CD1c-positive myeloid dendritic cell (primary cell): Measurements from ENCODE around the gene CDH22.

Experiments
- DNase-seq: peaks from one replicate; pipeline ENCODE4 v3.0.0-alpha.2; 2016; ENCODE audit errors: extremely low spot score

Gene CDH22

DNA sequence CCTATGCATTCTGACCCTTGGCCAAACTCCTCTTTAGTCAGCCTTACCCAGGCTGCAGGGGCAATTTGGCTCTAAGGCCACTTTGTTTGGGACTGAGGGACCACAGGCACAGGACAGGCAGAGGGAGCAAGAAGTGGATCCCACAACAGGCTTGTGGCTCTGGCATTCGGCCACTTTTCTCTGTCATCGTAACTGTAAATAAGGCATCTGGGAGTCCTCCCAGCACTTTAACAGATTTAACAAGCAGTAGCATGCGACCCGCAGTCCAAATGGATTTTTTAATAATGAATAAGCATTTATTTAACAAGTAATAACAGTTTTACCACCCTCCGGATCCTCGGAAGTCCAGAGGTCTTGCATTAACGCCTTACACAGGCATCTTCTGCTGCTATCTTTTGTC is 16.1 kb upstream of the CDH22 start:
- DNase-seq, result no peak

GRCh38 chr20:46323557-46323956 is 15.3 kb upstream of the CDH22 start:
- no peak for DNase-seq

DNA sequence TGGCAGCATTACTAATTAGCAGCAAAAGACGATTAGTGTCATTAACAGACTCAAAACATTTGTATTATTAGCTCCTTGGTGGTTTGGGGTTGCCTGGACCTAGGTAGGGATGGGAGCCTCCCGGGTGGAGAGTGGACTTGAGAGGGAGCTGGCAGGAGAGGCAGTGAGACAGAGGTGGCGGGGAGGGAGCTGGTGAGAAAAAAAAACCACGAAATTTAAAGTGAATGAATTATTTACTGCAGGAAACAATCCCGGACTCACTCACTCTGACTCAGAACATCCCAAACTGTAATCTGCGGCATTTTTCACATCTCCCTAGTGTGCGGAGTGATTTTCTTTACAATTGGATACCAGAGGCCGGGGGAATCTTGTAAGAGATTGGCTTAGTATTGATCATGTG is 14.3 kb upstream of the CDH22 start:
- no peak for DNase-seq

GRCh38 chr20:46317685-46318177 is 9.4 kb upstream of the CDH22 start:
- DNase-seq, result no peak

DNA sequence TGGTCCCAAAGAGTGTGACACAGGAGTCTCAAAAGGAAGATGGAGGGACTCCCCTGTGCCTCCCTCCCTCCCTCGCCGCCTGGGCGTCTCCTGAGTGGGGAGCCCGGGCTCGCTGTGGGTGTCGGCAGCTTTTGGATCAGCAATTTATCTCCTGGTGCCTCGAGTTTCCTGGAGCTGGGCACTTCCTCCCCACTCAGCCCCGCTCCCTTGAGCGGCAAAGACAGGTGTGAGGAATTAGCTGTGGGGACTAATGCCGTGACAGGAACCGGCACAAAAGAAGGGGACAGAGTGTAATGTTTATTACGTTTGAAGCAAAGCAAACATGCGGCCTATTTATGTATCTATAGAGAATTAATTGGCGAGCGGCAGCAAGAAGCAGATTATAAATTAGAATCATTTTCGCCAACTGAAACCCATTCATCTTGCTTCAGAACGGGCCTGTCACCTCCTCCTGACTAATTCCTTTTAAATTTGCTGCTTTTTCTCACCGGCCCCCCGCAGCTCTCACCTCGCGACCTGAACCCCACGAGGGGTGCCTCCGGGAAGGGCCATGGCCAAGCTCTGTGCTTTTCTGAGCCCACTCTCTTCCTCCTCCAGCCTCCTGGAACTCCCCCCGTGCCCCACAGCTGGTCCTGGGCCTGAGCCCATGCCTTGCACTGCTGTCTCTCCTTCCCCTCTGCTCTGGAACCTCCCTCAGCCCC is 8.8 kb upstream of the CDH22 start:
- no peak for DNase-seq

- no peak for DNase-seq
These were observed 7.0 kb upstream of the CDH22 start for GRCh38 chr20:46315311-46315710.

DNA sequence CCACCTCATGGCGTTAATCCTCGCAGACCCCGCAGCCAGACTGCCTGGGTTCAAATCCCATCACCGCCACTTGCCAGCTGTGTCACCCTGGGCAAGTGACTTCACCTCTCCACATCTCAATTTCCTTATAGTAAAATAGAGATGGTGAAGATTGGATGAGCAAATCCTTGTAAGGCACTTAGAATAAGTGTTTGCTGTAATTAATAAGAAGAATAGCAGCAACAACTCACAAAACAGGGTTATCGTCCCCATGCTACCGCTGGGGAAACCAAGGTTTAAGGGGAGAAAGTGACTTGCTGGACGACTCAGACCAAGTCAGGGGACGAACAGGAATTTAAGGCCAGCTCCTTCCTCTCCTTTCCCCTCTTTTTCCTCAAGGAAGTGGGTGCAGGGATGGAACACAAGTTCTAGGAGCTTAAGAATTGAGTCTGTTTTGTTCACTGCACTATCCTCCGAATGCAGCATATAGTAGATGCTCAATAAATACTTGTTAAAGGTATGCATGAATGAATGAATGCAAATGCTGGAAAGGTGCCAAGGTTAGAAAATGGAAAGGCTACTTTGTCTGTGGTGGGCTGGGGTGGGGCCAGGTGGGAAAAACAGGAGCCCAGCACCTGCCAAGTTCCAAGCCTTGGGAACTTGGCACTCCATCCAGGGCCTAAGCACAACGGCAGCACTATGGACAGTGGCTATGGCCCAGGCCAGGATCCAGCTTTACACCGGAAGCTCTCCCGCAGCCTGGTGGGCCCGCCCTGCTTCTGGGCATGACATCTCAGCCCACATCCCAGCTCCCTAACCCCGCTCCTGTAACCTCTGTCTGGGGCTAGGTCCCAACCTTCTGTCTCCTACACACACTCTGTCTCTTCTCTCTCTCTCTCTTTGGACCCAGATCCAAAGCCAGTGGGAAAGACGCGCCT is 4.9 kb upstream of the CDH22 start:
- DNase-seq, result no peak

DNA sequence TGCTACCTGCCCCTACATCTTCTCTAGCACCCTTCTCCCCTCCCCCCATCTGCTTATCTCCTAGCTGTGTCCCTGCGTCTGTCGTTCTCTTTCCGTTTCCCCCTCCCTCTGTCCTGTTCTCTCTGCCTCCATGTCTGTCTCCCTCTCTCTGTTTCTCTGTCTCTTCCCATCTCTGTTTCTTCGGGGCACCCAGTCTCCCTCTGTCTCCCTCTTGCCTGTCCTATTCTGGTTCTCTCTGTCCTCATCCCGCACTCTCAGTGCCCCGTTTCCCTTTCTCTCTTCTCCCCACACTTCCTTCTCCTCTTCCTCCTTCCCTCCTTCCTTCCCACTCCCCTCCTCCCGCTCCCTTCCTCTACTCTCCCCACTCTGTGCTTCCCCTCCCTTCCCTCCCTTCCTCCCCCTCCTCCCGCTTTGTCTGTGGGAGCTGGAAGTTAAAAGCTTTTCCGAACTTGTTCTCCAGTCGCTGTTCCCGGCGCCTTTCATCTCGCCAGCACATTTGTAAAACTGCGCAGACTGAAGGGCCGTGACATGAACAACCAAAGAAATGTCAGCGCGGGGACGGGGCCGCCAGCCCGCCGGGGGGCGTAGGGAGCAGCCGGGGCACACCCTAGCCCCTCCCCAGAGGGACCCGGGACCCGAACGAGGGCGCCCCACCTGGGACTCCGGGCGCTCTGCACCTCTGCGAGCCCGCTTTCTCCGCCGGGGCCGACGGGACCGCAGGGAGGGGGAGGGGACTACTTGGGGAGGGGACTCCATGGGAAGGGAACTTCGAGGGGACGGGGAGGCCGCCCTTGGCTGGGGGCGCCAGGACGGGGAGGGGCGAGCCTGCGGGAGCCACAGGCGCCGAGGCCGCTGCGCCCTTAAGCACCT is 4.0 kb upstream of the CDH22 start:
- no peak for DNase-seq

DNA sequence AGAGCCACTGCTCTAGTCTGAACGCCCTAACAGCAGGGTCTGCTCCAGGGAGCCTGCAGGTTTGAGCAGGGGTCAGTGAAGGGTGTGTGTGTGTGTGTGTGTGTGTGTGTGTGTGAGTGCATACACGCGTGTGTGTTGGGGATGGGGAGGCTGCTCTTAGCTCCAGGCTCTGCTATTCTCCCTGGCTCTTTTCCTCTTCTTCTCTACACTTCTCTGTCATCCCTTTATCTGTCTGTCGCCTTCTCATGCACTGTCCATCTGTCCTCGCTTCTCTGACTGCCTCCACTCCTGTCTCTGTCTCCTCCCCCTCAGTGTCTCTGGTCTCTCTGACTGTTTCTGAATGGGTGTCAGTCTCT is 3.4 kb upstream of the CDH22 start:
- DNase-seq, result no peak

DNA sequence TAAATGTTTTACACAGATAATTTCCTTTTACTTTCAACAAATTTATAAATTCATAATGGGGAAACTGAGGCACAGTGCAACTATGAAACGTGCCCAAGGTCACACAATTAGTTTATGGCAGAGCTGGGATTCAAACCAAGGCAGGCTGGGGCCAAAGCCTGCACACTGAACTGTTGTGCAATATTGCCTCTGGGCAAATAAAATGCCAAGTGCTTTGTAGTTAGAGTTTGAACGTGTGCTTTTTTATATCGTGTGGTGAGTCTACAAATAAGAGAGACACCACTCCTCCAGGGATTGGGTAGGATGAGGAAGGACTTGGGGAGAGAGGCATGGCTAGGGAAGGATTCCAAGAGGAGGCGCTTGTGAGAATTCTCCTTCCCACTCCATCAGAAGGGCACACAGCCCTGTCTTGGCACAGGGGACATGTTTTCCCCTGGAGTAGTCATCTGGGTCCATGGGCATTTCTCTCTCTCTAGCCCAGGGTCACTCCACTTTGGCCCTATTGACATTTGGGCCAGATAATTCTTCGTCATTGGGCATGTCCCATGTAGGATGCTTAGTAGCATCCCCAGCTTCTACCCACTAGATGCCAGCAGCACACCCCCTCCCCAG is 2.8 kb upstream of the CDH22 start:
- no peak for DNase-seq

- DNase-seq, result no peak
These were observed 1.6 kb upstream of the CDH22 start for GRCh38 chr20:46309945-46310344.

DNA sequence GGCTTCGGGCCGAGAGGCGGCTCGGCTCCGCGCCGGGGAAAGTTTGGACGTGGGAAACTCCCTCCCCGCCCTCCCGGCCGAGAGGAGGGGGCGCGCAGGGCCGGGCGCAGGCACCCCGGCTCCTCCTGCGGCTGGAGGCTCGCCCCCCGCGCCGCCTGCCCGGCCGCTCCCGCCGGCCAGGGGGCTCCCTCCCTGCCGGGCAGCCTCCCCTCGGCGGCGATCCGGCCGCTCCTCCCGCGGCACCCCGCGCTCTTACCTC is 370 bp downstream of the CDH22 start:
- no peak for DNase-seq

GRCh38 chr20:46307139-46307998 is 929 bp downstream of the CDH22 start:
- DNase-seq, result peak; percentile 73

- no peak for DNase-seq
These were observed 1.6 kb downstream of the CDH22 start for GRCh38 chr20:46306743-46307138.

DNA sequence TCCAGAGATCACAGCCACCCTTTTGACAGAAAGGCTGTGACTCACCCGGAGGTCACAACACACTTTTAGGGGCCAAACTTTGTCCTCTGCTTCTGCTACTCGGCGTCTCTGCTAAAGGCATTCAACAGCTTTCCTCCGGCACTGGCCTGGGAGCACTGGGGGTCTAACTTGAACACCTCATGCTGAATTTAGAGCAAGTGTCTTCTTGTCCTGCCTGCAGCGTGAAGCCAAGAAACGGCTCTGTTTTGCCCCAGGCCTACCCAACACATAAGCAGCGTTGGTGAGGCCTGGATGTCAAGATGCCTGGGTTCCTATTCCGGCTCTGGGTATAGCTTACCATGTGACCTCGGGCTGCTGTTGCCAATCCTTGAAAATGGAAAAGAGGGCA is 2.3 kb downstream of the CDH22 start:
- no peak for DNase-seq

- no peak for DNase-seq
These were observed 2.8 kb downstream of the CDH22 start for GRCh38 chr20:46305331-46305972.

DNA sequence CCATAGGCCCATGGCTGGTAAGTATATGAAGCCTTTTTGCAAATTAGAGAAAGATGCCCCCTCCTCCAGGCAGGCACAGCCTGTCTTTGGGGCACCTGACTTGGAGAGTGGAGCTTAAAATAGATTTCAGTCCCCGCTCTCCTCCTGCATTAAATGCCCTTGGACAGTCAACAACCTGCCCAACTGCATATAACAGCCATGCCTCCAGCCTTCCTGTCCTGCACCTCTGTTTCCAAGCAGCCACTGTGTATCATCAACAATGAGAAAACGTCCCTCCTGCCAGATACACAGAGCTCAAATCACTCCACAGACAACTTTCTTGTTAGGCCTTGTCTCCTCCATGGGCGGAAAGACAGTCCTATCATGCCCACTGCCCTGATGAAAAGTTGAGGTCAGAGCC is 3.4 kb downstream of the CDH22 start:
- no peak for DNase-seq

- DNase-seq, result no peak
These were observed 3.9 kb downstream of the CDH22 start for GRCh38 chr20:46304361-46304760.

DNA sequence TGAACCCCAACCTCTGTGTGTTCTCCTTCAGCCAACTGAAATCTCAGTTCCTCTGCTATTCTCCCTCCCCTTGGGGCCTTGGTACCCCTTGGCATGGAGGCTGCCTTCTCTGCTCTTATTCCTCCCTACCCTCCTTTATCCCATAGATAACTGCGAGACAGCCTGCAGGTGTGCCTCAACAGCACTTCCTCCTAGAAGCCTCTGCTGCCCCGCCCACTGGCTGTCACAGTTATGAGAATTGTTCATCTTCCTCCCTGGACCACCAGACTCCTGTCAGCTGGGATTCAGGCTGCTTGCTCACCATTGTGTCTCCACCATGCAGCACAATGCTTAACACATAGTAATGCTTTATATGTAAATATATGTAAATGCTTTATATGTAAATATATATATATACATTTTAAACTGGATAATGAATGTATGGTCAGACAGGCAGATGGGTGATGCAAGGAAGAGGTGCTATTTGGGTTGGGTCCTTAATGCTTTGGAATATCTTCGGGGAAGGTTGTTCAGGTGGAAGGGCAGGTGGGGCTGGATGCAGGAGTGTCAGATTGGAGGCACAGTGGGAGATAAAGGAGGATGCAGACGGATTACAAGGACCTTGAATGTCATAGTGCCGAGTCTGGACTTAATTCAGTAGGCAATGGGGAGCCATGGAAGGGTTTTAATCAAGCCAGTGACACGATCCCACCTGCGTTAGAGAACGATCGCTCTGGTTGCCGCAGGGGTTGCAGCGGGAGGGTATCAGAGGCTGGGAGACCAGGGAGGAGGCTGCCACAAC is 4.9 kb downstream of the CDH22 start:
- DNase-seq, result no peak

- no peak for DNase-seq
These were observed 6.2 kb downstream of the CDH22 start for GRCh38 chr20:46302106-46302505.
